Prostate gland (tissue), 2 donors: Measurements from ENCODE around the gene SEH1L.

Experiments
- POLR2A ChIP-seq: fragments of 450-650 bp; IDR thresholded peaks from one replicate; pipeline ENCODE4 v1.6.1; 2016; ENCODE audit warnings: antibody characterized with exemption, mild to moderate bottlenecking
- POLR2AphosphoS5 ChIP-seq: sonication (generic); formaldehyde crosslinking; IDR thresholded peaks from one replicate; pipeline ENCODE4 v1.6.1; 2017; ENCODE audit warnings: antibody characterized with exemption
- TF ChIP-seq, protein P1 (sequence below), 4 experiments: fragments of 200-600 bp in 2 of 4; fragments of 450-650 bp in 2 of 4; sonication (generic) in 2 of 4; IDR thresholded peaks; 1 replicate in 3 of 4; 2 replicates in 1 of 4; pipeline ENCODE4 v1.5.1; 2016 to 2019; ENCODE audit warnings: antibody characterized with exemption in 4 of 4, mild to moderate bottlenecking in 2 of 4, moderate library complexity in 2 of 4

DNA sequence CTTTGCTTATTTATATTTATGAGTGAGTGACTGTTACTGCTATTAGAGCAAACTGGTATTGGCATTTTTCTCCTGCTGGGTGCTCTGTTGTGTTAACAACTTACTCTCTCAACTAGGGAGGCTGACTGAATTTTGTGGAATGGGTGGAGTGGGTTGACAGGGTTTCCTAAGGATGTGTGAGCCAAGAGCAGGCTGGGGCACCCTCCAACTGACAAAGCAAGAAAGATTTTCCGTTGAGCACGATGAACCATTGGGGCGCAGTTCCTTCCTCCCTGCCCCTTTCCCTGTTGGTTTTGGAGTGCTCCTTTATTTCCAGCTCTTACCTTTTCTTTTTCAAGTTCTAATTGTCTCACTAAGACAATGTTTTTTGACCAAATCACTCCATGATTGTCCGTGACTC, 20.3 kb downstream of the SEH1L start:
- TF ChIP-seq POLR2AphosphoS5 = no peak
- TF ChIP-seq, protein P1, sequence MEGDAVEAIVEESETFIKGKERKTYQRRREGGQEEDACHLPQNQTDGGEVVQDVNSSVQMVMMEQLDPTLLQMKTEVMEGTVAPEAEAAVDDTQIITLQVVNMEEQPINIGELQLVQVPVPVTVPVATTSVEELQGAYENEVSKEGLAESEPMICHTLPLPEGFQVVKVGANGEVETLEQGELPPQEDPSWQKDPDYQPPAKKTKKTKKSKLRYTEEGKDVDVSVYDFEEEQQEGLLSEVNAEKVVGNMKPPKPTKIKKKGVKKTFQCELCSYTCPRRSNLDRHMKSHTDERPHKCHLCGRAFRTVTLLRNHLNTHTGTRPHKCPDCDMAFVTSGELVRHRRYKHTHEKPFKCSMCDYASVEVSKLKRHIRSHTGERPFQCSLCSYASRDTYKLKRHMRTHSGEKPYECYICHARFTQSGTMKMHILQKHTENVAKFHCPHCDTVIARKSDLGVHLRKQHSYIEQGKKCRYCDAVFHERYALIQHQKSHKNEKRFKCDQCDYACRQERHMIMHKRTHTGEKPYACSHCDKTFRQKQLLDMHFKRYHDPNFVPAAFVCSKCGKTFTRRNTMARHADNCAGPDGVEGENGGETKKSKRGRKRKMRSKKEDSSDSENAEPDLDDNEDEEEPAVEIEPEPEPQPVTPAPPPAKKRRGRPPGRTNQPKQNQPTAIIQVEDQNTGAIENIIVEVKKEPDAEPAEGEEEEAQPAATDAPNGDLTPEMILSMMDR (IDR thresholded peaks at IDR 0.05) = no peak
- no peak for TF ChIP-seq POLR2A
